GM13977 (cell line): ENCODE results near the gene PDLIM5.
"Not testable (repeated sequence)": the region's sequence is repeated elsewhere in the genome, so short reads cannot be mapped to it uniquely, and the experiment has no call there.

Experiments
- DNase-seq: peaks from one replicate; pipeline ENCODE4 v3.0.0; 2012; ENCODE audit warnings: low spot score
- CTCF ChIP-seq: IDR thresholded peaks from 2 replicates; pipeline ENCODE4 v1.5.1; 2012; ENCODE audit warnings: mild to moderate bottlenecking, control low read depth; ENCODE audit not compliant: insufficient read depth; ENCODE audit errors: extremely low read depth, missing control alignments
- in situ Hi-C: fragments of 300-500 bp; cut with MboI; formaldehyde crosslinking; loops from one replicate; pipeline ENCODE4 v1.12.0; 2022; ENCODE audit warnings: low sequenced_read_pairs, low pct_unique_long_range_greater_than_20kb, mixed read lengths, inconsistent platforms; ENCODE audit not compliant: unreplicated experiment

Gene PDLIM5

GRCh38 chr4:94466923-94467322 lies 15.2 kb downstream of the PDLIM5 start:
- no peak for DNase-seq
- no peak for TF ChIP-seq CTCF
- in situ Hi-C loops, result no loop called here

GRCh38 chr4:94468093-94468769 lies 16.5 kb downstream of the PDLIM5 start:
- TF ChIP-seq CTCF, result no peak
- no peak for DNase-seq

GRCh38 chr4:94469221-94469784 lies 17.6 kb downstream of the PDLIM5 start:
- DNase-seq, result no peak
- in situ Hi-C loops, result no loop called here
- TF ChIP-seq CTCF, result no peak

More at GRCh38 chr4:94468093-94468769, 16.5 kb downstream of the PDLIM5 start:
- in situ Hi-C loops, result no loop called here

GRCh38 chr4:94470132-94470531 lies 18.4 kb downstream of the PDLIM5 start:
- in situ Hi-C loops, result no loop called here
- DNase-seq, result no peak
- TF ChIP-seq CTCF, result no peak

GRCh38 chr4:94470782-94471181 lies 19.0 kb downstream of the PDLIM5 start:
- not testable (repeated sequence) for DNase-seq

GRCh38 chr4:94472056-94472826 lies 20.5 kb downstream of the PDLIM5 start:
- TF ChIP-seq CTCF, result no peak
- in situ Hi-C loops, result no loop called here
- no peak for DNase-seq

More at GRCh38 chr4:94470782-94471181, 19.0 kb downstream of the PDLIM5 start:
- in situ Hi-C loops, result not testable (repeated sequence)

- in situ Hi-C loops, result no loop called here
- DNase-seq, result no peak
- TF ChIP-seq CTCF, result no peak
Measured at GRCh38 chr4:94475050-94475449, 23.3 kb downstream of the PDLIM5 start.
